Measurements from ENCODE around the gene ASB1.

GRCh38 chr2:238459081-238459629 lies 32.4 kb downstream of the ASB1 start:
- TF ChIP-seq PATZ1 (CRISPR knock-in tag; IDR thresholded peaks at IDR 0.05; ENCODE audit: borderline replicate concordance) (no peak), ARNTL (CRISPR knock-in tag; IDR thresholded peaks at IDR 0.05; ENCODE audit: borderline replicate concordance, low read depth) (no peak), POU6F1 (CRISPR knock-in tag; IDR thresholded peaks at IDR 0.05; ENCODE audit: borderline replicate concordance, low read depth) (no peak), CREB5 (CRISPR knock-in tag; IDR thresholded peaks at IDR 0.05; ENCODE audit: low read depth) (no peak), TSHZ2 (CRISPR knock-in tag; IDR thresholded peaks at IDR 0.05) (no peak), TCF4 (CRISPR knock-in tag; IDR thresholded peaks at IDR 0.05; ENCODE audit: borderline replicate concordance) (no peak), ESRRG (CRISPR knock-in tag; IDR thresholded peaks at IDR 0.05) (no peak), ZFP3 (CRISPR knock-in tag; IDR thresholded peaks at IDR 0.05) (no peak), ISL1 (CRISPR knock-in tag; IDR thresholded peaks at IDR 0.05) (no peak), RARB (CRISPR knock-in tag; IDR thresholded peaks at IDR 0.05) (no peak)
